HepG2 (cell line): ENCODE results near the gene MAP3K2. TPM values are rescaled to one million over a fixed set of nuclear protein-coding genes. Genes with fewer than 3 reads are reported as not detected.

Experiments used
- ADNP ChIP-seq: sonication (generic); formaldehyde crosslinking; IDR thresholded peaks from 2 replicates; pipeline ENCODE4 v1.4.0; 2020; ENCODE audit warnings: missing genetic modification reagents
- AKAP8 ChIP-seq: sonication (generic); formaldehyde crosslinking; IDR thresholded peaks from 2 replicates; pipeline ENCODE4 v1.5.1; 2020; ENCODE audit warnings: mild to moderate bottlenecking, missing genetic modification reagents
- DMAP1 ChIP-seq: IDR thresholded peaks from 2 replicates; pipeline ENCODE4 v1.6.1; 2016
- ELK4 ChIP-seq: sonication (generic); formaldehyde crosslinking; IDR thresholded peaks from 2 replicates; pipeline ENCODE4 v1.9.0; 2021; ENCODE audit warnings: missing genetic modification reagents, borderline replicate concordance
- KLF15 ChIP-seq: sonication (generic); formaldehyde crosslinking; IDR thresholded peaks from 2 replicates; pipeline ENCODE4 v1.8.1; 2023; ENCODE audit warnings: borderline replicate concordance, mild to moderate bottlenecking, inconsistent platforms, missing genetic modification reagents, mixed read lengths
- LCORL ChIP-seq, 2 experiments: fragments of 450-650 bp in 1 of 2; sonication (generic) in 1 of 2; formaldehyde crosslinking in 1 of 2; IDR thresholded peaks; 2 replicates each; pipeline versions ENCODE4 v1.5.0 to v1.6.1; 2017 to 2020; ENCODE audit warnings: antibody characterized with exemption in 1 of 2, missing genetic modification reagents in 1 of 2
- MAX ChIP-seq: IDR thresholded peaks from 2 replicates; pipeline ENCODE4 v1.6.1; 2012; ENCODE audit warnings: inconsistent platforms
- NFE2L2 ChIP-seq: fragments of 150-350 bp; IDR thresholded peaks from 2 replicates; pipeline ENCODE4 v1.6.1; 2014; ENCODE audit warnings: low read length
- NONO ChIP-seq, 2 experiments: fragments of 450-650 bp in 1 of 2; sonication (generic) in 1 of 2; formaldehyde crosslinking in 1 of 2; IDR thresholded peaks in 1 of 2; conservative IDR thresholded peaks in 1 of 2; 2 replicates each; pipeline versions ENCODE4 v1.6.1 to v1.8.0; 2017 to 2022; ENCODE audit warnings: mild to moderate bottlenecking in 1 of 2, missing genetic modification reagents in 1 of 2, moderate library complexity in 1 of 2
- SKI ChIP-seq: fragments of 450-650 bp; IDR thresholded peaks from one replicate; pipeline ENCODE4 v1.6.1; 2018; ENCODE audit warnings: mild to moderate bottlenecking; ENCODE audit not compliant: partially characterized antibody
- TARDBP ChIP-seq: sonication (generic); formaldehyde crosslinking; IDR thresholded peaks from 2 replicates; pipeline ENCODE4 v1.8.0; 2022; ENCODE audit warnings: mild to moderate bottlenecking, missing genetic modification reagents
- WIZ ChIP-seq: sonication (generic); formaldehyde crosslinking; IDR thresholded peaks from 2 replicates; pipeline ENCODE4 v1.5.1; 2020; ENCODE audit warnings: mild to moderate bottlenecking, missing genetic modification reagents
- ZBED4 ChIP-seq: sonication (generic); formaldehyde crosslinking; IDR thresholded peaks from 2 replicates; pipeline ENCODE4 v1.4.0; 2020; ENCODE audit warnings: missing genetic modification reagents, borderline replicate concordance
- ZBTB10 ChIP-seq: sonication (generic); formaldehyde crosslinking; IDR thresholded peaks from 2 replicates; pipeline ENCODE4 v1.4.0; 2020; ENCODE audit warnings: missing genetic modification reagents, borderline replicate concordance
- ZNF280B ChIP-seq: sonication (generic); formaldehyde crosslinking; IDR thresholded peaks from 2 replicates; pipeline ENCODE4 v1.5.0; 2020; ENCODE audit warnings: missing genetic modification reagents, mild to moderate bottlenecking, borderline replicate concordance
- ZNF326 ChIP-seq: sonication (generic); formaldehyde crosslinking; IDR thresholded peaks from 2 replicates; pipeline ENCODE4 v1.4.0; 2020; ENCODE audit warnings: missing genetic modification reagents, borderline replicate concordance
- ZNF552 ChIP-seq: sonication (generic); formaldehyde crosslinking; IDR thresholded peaks from 2 replicates; pipeline ENCODE4 v1.9.0; 2022; ENCODE audit warnings: missing genetic modification reagents, mild to moderate bottlenecking, borderline replicate concordance
- ZNF746 ChIP-seq: sonication (generic); formaldehyde crosslinking; IDR thresholded peaks from 2 replicates; pipeline ENCODE4 v1.8.0; 2022; ENCODE audit warnings: mild to moderate bottlenecking, missing genetic modification reagents
- polyA plus RNA-seq, 8 experiments: library from polyadenylated mRNA; depleted of rRNA in 3 of 8; stranded (reverse) in 7 of 8; unstranded in 1 of 8; fragments of >200 nt; fragmentation: Illumina TruSeq in 4 of 8; extraction: Trizol in 4 of 8; gene quantifications; 2 replicates each; pipeline versions ENCODE4 v1.2.1 to v1.2.3, GENCODE V29; 2011 to 2016; ENCODE audit warnings: low read depth in 4 of 8, missing spikeins in 1 of 8, mixed read lengths in 1 of 8; ENCODE audit not compliant: insufficient read depth in 1 of 8
- total RNA-seq, 5 experiments: library from RNA; depleted of rRNA; stranded (reverse); fragments of >200 nt; fragmentation: Illumina TruSeq; extraction: Trizol; gene quantifications; 2 replicates each; pipeline ENCODE4 v1.2.3, GENCODE V29; 2016; ENCODE audit warnings: low read depth in 1 of 5

MAP3K2 gene
- total and polyA plus RNA-seq, 2 of the 13 experiments (the other 11 are each of a cell fraction or from before 2014, with no cell fraction given): 12.2 to 37.2 TPM

GRCh38 chr2:127408004-127408806, 20.4 kb upstream of the MAP3K2 start (continued):
- TF ChIP-seq ZBTB10 (CRISPR knock-in tag) (no peak), KLF15 (CRISPR knock-in tag) (0 out of 2 replicates have a peak, but pooled peaks have one; percentile 76), SKI (peak; percentile 100), AKAP8 (CRISPR knock-in tag) (peak; percentile 68; the same call in 1 of the 2 replicates), DMAP1 (CRISPR knock-in tag) (peak; percentile 45; the same call in 1 of the 2 replicates), ZNF280B (CRISPR knock-in tag) (peak; percentile 29; the same call in 1 of the 2 replicates), WIZ (CRISPR knock-in tag) (no peak), TARDBP (no peak), NFE2L2 (peak; percentile 17; the same call in 1 of the 2 replicates), ELK4 (CRISPR knock-in tag) (no peak), ADNP (CRISPR knock-in tag) (peak; percentile 38; the same call in 1 of the 2 replicates), NONO (IDR thresholded peaks at IDR 0.05) (no peak), NONO (CRISPR knock-in tag; conservative IDR thresholded peaks at IDR 0.05) (no peak; the same call in 1 of the 2 replicates), ZNF746 (peak; percentile 81; the same call in 1 of the 2 replicates), ZNF326 (no peak), LCORL (IDR thresholded peaks at IDR 0.05) (no peak), LCORL (CRISPR knock-in tag; IDR thresholded peaks at IDR 0.05) (no peak; the same call in 1 of the 2 replicates), MAX (peak; percentile 86), ZBED4 (0 out of 2 replicates have a peak, but pooled peaks have one; percentile 55), ZNF552 (CRISPR knock-in tag) (no peak)
